ENCODE data around the gene RNF168.
"Not testable (repeated sequence)": the region's sequence is repeated elsewhere in the genome, so short reads cannot be mapped to it uniquely, and the experiment has no call there.

RNF168 gene

GRCh38 chr3:196514350-196514716 is 10.8 kb upstream of the RNF168 start:
- DNase-seq: no peak

DNA sequence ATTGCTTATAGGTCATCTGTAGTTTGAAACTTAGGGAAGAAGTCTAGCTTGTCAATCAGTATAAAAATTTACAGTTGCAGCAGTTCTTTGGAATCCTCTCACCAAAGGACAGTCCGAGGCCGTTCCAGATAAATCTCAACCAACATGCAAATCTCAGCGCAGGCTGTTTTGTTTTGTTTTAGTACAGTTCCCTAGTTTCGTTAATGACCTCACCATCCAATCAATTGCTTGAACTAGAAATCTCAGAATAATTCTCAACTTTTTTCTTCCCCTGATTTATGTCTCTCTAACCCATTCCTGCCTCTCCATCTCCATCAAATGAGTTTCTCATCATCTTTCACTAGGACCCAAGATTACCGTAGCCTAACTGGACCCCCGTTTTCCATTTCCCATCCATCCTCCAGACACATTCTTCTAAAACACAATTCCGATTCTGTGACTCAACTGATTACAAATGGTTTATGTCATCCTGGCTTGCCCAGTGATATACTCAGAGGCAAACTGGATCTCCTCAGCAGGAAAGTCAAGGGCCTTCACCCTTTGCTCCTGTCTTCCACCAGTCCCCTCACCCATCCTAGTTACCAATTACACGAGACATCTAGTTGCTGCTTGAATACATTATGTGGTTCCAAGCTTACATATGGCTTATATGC is 10.3 kb upstream of the RNF168 start:
- no peak for DNase-seq

DNA sequence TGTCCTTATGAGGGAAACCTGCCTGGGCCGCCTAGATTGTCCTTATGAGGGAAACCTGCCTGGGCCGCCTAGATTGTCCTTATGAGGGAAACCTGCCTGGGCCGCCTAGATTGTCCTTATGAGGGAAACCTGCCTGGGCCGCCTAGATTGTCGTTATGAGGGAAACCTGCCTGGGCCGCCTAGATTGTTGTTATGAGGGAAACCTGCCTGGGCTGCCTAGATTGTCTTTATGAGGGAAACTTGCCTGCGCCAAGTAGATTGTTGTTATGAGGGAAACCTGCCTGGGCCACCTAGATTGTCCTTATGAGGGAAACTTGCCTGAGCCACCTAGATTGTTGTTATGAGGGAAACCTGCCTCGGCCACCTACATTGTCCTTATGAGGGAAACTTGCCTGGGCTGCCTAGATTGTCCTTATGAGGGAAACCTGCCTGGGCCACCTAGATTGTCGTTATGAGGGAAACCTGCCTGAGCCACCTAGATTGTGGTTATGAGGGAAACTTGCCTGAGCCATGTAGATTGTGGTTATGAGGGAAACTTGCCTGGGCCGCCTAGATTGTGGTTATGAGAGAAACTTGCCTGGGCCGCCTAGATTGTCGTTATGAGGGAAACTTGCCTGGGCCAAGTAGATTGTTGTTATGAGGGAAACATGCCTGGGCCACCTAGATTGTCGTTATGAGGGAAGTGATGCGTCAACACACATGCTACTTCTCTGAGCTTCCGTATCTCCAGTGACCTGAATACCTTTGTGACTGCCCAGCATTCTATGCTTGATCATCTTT is 8.3 kb upstream of the RNF168 start:
- DNase-seq: not testable (repeated sequence)

GRCh38 chr3:196511108-196511507 is 7.5 kb upstream of the RNF168 start:
- not testable (repeated sequence) for DNase-seq

- DNase-seq: no peak
Measured at GRCh38 chr3:196506687-196507086, 3.1 kb upstream of the RNF168 start.

DNA sequence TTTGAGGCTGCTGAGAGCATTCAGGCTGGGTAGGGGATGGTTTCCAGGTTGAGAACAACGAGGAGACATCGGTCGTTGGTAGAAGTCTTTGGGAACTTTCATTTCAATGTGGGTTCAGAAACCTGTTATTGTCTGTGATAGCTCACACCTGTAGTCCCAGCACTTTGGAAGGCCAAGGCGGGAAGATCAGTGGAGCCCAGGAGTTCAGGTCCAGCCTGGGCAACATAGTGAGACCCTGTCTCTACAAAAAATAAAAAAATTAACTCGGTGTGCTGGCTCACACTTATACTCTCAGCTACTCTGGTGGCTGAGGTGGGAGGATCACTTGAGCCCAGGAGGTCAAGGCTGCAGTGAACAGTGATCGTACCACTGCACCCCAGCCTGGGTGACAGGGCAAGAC is 988 bp upstream of the RNF168 start:
- no peak for DNase-seq

DNA sequence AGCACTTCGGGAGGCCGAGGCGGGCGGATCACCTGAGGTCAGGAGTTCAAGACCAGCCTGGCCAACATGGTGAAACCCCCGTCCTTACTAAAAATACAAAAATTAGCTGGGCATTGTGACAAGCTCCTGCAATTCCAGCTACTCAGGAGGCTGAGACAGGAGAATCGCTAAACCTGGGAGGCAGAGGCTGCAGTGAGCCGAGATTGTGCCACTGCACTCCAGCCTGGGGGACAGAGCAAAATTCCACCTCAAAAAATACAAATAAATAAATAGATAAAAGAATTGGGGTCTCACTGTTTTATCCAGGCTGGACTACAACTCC is 470 bp upstream of the RNF168 start:
- DNase-seq: not testable (repeated sequence)

- peak; percentile 61 for DNase-seq
Measured at GRCh38 chr3:196502775-196503195, 783 bp downstream of the RNF168 start.

GRCh38 chr3:196501316-196502044 is 2.1 kb downstream of the RNF168 start:
- peak; percentile 11 for DNase-seq

GRCh38 chr3:196499807-196500524 is 3.6 kb downstream of the RNF168 start:
- no peak for DNase-seq

GRCh38 chr3:196499061-196499460 is 4.5 kb downstream of the RNF168 start:
- no peak for DNase-seq

- no peak for DNase-seq
Measured at GRCh38 chr3:196498297-196498696, 5.3 kb downstream of the RNF168 start.

DNA sequence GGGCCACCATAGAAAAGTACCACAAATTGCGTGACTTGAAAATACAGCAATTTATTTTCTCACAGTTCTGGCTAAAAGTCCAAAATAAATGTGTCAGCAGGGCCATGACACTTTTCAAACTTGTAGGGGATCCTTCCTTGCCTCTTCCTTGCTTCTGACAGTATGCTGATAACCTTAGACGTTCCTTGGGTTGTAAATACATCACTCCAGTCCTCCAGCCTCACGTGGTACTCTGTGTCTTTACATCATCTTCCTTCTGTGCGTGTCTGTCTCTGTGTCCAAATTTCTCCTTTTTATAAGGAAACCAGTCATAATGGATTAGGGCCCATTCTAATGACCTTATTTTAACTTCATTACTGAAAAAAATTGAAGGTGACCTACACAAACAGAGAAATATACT is 7.4 kb downstream of the RNF168 start:
- DNase-seq: no peak

DNA sequence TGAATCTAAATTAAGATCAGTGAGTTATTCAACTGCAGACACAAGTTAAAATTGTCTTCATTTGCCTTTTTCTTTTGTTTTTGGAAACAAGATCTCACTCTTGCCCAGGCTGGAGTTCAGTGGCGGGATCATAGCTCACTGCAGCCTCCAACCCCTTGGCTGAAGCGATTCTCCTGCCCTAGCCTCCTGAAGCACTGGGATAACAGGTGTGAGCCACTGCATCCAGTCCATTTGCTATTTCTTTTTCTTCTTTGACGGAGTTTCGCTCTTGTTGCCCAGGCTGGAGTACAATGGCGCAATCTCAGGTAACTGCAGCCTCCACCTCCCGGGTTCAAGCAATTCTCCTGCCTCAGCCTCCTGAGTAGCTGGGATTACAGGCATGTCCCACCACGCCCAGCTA is 10.3 kb downstream of the RNF168 start:
- no peak for DNase-seq

- DNase-seq: no peak
Measured at GRCh38 chr3:196492080-196492479, 11.5 kb downstream of the RNF168 start.

GRCh38 chr3:196489747-196490146 is 13.8 kb downstream of the RNF168 start:
- no peak for DNase-seq

- DNase-seq: peak; percentile 31
Measured at GRCh38 chr3:196486263-196486662, 17.3 kb downstream of the RNF168 start.

DNA sequence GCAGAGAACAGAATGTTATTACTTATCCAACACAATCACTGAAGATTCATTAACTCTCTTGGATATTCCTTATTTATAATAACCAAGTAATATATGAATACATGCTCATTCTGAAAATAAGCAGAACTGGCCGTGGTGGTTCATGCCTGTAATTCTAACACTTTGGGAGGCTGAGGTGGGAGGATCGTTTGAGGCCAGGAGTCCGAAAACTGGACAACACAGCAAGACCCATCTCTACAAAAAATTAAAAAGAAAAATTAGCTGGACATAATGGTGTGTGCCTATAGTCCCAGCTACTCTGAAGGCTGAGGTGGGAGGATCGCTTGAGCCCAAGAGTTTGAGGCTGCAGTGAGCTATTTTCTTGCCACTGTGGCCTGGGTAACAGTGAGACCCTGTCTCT is 25.9 kb downstream of the RNF168 start:
- DNase-seq: no peak

DNA sequence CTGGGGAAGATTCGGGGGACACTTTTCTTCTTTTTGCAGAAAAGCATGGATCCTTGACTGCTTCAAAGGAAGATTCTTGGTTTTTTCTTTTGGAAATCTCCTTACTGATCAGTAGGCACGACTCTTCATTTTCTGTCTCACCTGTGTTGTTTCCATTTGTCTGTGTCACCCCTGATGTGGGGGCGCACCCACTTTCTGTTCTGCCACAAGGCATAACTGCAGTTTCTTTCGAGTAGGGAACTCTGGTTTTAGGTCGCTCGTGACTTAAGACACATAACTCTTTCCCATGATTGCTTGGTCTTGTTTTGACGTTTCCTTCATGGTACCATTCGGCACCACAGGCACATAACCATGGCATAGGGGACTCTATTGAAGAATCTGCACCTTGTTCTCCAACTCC is 31.3 kb downstream of the RNF168 start:
- no peak for DNase-seq

DNA sequence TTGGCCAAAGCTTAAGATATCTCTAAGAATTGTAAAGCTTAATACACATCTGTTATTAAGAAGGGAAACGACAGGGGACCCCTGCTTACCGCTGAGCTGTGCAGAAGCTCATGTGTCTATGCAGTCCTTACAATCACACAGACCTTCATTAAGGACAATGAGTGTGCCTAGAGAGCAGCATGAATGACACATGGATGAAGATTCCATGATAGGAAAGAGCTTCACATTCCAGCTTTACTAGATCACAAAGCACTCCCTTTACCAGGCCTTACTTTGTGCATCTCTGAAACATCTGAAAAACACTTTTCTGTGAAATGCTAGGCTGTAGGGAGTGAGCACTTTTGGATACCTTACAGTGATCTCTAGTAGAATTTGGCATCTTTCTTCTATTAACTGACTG is 32.0 kb downstream of the RNF168 start:
- no peak for DNase-seq

- DNase-seq: not testable (repeated sequence)
Measured at GRCh38 chr3:196470182-196470581, 33.4 kb downstream of the RNF168 start.

DNA sequence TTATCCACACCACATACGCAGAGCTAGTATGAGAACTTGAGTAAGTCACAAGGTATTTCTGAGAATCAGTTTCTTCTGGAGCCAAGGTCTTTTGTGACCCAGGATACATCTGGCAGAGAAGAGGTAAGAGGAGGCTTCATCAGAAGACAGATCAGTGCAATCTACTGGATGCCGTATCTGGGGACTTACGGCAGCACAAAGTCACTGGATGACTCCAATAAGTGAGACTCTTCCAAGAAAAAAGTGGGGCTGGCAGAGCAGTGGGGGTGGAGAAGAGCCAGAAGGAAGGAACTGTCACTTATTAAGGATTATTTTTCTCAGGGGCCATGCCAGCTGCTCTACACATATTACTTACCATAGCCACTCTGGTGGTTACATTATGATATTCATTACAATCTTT is 39.8 kb downstream of the RNF168 start:
- DNase-seq: no peak

GRCh38 chr3:196463478-196463756 is 40.2 kb downstream of the RNF168 start:
- no peak for DNase-seq

Data from activated gamma-delta T cell treated with Interleukin-2 at 50 U/mL for 16 hours (primary cell).